HUDEP-2 (cell line): ENCODE data around the gene SRSF1.
"Not testable (repeated sequence)": the region's sequence is repeated elsewhere in the genome, so short reads cannot be mapped to it uniquely, and the experiment has no call there.

Experiments used
- DNase-seq, 76 experiments: peaks; one replicate each; lab custom pipeline; 2025; ENCODE audit not compliant: unreplicated experiment in 76 of 76; lab: John Stamatoyannopoulos, UW

SRSF1 gene

DNA sequence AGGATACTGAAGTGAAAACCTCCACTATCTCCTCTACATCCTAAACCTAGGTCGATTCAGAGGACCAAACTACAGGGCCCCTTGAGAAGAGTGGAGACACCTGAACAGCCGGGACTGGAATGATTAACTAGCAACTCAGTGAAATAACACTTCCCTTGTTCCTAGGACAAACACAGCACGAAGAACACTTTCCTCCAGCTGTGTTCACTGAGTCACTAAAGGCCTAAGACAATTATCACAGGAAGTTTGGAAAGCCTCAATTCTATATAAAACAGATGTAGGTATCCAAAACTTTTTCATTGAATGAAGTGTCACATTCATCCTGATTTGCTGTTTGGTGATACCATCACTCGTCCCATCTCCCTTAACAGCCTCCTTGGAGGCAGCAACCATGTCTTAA lies 36.3 kb downstream of the SRSF1 start:
- DNase-seq = no peak

DNA sequence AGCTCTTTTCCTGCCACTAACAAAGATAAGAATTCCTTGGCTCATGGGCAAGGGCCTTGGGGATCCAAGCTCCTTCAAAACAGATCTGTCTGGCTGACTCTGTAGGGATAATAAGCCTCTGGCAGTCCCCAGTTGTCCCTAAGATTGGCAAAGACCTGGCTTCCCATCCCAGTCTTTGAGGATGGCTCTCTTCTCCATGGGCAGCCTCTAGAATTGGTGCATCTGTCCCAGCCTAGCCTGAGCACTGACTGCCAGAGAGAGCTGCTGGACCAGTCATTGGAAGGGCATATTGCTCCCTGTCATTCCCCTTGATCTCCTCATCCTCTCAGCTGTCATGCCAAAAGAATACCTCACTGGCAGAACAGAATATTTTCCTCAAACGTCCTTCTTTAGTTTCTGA lies 38.6 kb downstream of the SRSF1 start:
- no peak for DNase-seq

DNA sequence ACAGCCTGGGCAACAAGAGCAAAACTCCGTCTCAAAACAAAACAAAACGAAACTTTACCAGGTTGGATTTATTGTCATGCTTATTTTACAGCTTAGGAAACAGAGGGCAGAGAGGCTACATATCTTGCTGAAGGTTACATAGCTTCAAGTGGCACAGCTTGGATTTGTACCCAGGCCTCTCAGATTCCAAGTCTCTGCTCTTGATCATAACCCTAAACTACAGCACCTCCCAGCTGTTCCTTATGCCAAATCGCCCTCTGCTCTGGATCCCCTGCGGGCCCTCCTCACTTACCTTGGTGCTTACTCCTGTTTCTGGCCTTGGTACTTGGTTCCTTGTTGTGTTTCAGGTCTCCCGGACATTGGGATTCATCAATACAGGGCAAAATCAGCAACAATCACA lies 40.2 kb downstream of the SRSF1 start:
- DNase-seq = no peak

DNA sequence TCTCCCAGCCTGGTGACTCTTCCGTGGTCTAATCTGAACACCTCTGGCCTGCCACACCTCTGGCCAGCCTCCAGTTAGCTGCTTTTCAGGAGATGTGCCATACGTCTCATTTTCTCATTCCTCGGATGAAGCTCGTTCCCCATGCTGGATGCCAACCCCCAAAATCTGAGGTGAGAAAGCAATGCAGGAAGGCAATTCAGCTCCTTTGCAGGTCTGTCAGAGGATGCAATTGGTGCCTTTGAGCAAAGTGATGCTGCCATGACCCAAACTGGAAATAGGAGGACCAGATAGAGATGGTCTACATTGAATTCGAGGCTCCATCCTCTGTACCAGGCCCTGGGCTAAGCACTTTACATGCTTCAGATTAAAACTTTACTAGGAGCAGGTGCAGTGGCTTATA lies 40.8 kb downstream of the SRSF1 start:
- DNase-seq = no peak

DNA sequence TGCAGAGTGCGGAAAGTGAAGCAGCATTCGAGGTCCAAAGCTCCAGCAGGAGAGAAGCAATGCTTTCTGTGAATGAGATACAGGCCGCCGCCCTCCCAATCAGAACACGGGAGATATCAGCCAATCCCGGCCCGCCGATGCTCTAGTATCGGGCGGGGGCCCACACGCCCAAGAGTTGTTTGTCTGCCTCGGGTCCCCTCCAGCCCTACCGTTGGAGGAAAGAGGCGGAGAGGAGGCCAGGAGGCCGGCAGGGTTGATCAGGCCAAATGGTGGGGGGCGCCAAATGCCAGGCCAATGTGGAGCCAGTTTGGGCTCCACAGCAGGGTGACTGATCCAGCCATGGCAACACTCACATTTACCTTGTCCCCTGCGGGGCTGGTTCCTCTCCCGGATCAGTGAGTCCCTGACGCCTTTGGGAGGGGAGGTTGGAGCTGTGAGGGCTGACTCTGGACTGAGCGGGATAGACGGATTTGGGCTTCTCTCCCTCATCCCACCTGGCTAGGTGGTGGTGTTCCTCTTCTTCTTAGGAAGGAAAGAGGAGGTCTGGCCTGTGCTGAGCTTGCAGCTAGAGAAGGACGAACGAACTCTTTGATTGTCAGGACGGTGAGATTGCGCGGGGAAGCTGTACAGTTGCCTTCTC lies 41.4 kb downstream of the SRSF1 start:
- no peak for DNase-seq

DNA sequence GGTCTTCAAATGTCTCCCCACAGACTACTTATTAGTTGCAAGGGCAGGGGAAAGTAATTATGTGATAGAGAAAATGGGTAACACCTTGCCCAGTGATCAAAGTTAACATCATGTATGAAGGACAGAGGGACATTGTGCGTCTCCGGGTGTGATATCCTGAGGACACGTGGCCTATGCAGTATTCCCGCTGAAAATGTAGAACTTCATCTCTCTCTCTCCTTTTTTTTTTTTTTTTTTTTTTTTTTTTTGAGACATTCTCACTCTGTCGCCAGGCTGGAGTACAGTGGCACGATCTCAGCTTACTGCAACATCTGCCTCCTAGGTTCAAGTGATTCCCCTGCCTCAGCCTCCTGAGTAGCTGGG lies 43.9 kb downstream of the SRSF1 start:
- no peak for DNase-seq

DNA sequence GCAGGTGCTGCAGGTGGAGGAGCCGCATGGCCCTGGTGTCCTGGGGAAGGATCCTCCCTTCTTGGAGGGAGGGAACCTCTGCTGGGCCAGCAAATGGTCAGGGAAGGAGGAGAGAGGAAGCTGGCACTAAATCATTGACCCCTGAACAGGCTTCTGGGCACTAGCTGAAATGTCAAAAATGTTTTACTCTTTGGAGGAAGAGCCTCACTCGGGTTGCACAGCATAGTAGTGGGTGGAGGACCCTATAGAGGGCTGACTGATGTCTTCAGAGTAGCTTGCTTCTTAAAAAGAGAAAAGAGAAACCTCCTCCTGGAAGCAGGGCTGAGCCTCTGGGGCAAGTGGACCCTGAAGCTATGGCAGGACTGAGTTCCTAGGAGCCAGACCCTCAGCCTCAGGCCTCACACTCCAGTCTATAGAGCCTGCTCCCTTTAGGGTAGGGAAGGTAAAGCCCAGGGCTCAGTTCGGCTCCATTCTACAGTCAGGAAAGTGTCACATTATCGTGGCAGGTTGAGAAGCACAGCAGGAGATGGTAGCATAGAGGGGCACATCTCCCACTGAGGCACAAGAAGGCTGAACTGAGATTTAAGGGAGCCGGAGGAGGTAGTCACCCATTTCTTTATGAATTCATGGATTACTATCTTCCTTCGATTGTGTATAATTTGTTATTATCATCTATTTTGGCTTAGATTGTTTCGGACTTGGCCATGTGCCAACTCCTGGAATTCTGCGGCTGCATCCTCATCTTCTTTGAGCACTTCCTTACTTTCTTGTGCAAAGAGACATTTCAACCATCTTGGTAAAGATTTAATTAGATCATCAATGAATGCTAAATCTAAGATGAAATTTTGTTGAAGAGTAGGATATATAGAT lies 44.5 kb downstream of the SRSF1 start:
- DNase-seq = no peak

DNA sequence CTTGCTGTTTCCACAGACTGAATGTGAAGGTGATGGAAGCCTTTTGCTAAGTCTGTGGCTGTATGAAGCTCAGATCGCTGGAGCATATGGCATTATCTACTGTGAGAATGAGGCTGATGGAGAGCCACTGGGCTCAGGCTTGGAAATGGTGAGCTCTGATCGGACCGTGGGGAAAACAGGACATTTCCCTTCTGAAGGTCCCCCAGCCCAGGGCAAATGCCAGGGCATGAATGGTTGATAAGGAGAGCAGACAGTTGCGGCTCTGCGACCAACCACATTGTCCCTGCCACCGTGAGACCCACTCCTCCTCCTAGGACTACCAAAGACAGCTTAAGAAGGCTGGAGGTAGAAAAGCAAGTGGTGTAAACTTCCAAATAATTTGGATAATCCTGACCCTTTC lies 47.1 kb downstream of the SRSF1 start:
- no peak for DNase-seq

DNA sequence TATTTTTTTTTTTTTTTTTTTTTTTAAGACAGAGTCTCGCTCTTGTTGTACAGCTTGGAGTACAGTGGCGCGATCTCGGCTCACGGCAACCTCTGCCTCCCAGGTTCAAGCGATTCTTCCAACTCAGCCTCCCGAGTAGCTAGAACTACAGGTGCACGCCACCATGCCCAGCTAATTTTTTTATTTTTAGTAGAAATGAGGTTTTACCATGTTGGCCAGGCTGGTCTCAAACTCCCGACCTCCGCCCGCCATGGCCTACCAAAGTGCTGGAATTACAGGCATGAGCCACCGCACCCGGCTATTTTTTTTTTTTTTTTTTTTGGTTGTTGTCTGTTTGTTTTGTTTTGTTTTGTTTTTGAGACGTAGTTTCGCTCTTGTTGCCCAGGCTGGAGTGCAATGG lies 48.7 kb downstream of the SRSF1 start:
- not testable (repeated sequence) for DNase-seq

DNA sequence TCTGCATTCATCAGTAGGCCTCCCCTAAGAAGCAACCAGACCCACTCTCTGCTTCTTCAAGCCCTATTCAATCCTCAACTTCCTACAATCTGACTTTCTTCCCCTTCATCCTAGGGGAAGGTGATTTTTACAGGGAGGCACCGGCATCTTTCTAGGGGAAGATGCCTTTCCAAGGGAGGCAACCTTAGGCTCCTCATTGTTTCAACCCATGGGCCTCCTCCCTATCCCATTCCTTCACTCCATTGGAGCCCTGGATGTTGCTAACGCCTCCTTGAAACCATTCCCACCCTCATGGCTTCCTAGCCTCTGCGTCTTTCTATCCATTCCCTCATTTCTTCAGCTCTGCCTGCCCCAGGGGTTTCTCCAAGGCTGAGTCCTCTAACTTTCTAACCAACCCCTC lies 49.2 kb downstream of the SRSF1 start:
- no peak for DNase-seq

DNA sequence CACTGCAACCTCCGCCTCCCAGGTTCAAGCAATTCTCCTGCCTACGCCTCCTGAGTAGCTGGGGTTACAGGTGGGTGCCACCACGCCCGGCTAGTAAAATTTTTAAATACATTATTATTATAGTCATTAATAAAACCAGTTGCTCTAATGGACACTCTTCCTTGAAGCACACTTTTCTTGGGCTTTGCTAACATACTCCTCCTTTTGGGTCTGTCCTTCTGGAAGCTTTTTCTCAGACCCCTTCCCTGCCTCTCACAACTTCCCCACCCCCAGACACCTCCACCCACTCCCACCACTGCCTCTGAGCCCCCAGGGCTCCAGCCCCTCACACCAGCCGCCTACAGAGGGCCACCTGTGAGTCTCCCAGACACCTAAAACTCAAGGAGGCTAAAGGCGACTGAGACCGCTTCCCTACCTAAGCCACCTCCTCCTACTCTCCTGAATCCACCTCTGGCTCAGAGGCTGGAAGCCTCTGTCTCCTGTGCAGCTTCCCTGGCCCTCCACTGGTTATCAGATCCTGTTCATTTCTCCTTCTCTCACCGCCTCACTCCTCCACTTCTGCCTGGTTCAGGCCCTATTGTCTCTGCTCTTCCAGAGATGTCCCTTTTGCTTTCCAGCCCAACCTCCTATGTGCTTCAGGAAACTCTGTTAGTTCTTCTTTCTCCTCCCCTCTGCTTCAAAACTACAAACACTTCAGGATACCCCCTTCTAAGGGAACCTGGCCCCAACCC lies 49.8 kb downstream of the SRSF1 start:
- no peak for DNase-seq

DNA sequence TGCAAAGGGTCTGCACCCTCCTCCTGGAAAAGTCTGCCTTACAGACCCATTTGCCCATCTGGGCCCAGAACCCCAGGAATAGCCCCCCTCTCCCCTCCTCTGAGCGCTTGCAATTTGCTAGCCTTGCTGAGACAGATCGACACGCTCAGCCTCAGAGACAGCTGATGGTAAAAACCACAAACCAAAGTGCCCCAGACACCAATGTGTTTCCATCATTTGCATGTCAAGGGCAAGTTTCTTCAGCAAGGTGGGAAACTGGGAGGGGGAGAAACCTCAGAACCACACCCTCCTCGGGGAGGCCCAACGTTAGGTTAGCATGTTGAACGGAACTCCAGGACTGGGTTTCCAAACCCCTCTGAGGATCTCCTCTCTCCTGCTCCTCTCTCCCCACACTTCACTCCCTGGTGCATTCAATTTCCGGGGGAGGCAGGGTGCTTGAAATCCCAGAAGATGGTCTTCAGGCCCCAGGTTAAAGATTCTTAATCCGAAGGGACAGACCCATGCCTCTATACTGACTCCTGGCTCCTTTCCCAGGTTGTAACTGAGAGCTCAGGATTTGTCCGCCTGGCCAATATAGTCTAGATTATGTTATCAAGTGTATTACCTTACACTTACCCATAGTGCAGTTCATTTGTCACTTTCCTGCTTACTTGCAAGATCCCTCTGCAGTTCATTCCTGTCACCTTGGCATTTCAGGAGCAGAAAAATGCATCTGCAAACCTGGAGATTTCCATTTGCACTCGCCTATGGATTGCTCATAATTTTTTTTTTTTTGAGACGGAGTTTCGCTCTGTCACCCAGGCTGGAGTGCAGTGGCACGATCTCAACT lies 50.5 kb downstream of the SRSF1 start:
- no peak for DNase-seq

DNA sequence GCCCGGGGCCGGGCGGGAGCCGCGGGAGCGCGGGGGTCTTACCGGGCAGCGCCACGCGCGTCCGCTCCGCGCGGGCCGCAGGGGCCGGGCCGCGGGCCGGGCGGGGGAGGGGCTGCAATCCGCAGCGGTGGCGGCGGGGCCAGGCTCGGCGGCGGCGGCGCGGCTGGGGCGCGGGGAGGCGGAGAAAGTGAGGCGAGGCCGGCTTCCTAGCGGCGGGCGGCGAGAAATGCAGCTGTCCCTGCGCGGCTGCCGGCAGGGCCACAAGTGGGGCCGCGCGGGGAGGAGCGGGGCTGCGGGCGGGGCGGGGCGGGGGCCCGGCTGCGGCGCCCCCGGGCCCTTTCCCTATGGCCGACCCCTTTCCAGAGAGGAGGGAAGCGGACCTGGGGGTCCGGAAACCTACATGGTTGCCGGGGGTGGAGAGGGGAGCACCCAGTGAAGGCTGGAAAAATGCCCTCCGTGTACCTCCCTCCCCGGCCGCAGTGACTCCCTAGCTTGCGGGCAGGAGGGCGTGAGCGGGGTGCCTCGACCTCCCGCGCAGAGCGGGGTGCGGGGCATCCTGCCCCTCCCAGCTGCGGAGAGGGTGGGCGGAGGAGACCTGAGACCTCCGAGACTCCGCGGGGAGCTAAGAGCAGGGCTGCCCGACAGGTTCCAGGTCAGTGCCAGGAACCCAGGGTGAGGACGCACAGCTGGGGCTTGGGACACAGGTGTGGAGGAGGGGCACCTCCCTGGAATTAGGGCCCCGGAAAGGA lies 51.7 kb downstream of the SRSF1 start, which contains the start of gene CUEDC1:
TSS of gene CUEDC1 (minus strand) at position 230 of the 749 bp plus-strand sequence. CDS start 69,848 bp downstream, outside the sequence.
- peak in 34 of 76 experiments; percentile 10 to 65 (median 36) for DNase-seq

DNA sequence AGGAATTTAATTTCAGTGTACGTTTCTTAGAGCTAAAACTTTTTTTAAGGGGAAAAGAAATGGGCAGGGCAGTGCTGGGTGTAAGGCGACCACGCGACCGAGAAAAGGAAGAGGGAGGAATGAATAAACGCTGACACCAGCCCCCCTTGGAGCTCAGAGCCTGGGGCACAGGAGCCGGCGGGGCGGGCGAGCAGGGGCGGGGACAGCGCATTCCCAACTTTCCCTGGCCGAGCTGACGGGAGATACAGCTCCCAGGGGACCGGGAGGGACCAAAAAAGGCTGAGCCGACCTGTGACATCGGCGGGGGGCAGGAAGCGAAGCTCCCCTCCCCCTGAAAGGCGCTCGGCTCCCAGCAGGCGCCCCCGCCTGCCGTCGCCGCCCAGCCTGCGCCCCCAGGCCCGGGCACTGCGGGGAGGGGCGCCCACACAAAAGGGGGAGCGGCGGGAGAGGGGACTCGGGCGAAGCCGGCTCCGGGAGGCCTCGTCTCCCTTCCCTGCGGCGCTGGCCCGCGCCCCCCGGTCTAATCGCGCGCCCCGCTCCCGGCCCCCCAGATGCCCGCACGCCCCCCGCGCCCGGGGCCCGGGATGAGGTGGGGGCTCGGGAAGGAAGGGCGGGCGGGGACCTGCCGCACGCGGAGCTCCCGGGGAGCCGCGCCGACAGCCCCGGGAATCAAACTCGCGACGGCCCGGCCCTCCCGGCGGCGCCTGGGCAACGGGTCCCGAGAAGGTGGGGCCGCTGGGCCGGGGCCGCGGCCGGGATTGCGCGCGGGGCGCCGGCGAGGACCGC lies 52.5 kb downstream of the SRSF1 start:
- DNase-seq = no peak

DNA sequence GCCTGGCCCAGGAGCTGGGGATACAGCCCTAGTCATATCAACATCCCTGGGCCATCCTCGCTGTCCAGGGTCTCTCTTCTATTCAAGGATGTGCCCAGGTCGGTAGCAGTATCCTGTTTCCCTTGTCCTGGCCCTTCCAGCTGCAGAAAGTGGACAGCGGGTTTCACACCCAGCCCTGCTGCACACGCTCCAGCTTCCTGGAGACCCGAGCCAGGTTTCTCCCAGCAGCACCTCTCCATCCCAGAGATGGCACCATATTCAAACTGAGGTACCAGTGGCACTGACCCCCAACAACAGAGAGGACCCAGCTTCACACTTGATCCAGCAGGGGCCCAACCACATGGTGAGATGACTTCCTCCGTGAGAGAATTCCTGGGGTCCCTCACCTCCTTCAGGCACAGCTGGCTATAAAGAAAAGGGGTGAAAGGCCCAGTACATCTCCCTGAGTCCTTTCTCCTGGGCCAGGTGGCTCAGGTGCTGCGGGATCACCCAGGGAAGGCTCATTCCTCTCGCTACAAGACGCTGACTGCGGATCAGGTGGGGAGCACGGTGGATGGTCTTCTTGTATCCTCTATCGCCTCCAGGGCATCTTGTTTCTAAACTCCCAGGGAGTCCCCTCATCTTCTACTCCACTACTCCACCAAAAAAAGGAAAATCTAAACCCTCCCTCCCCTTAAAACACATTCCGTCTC lies 53.2 kb downstream of the SRSF1 start:
- no peak for DNase-seq
